ENCODE measurements around the gene JMJD7.
"Not testable (repeated sequence)": the region's sequence is repeated elsewhere in the genome, so short reads cannot be mapped to it uniquely, and the experiment has no call there.

JMJD7 gene

DNA sequence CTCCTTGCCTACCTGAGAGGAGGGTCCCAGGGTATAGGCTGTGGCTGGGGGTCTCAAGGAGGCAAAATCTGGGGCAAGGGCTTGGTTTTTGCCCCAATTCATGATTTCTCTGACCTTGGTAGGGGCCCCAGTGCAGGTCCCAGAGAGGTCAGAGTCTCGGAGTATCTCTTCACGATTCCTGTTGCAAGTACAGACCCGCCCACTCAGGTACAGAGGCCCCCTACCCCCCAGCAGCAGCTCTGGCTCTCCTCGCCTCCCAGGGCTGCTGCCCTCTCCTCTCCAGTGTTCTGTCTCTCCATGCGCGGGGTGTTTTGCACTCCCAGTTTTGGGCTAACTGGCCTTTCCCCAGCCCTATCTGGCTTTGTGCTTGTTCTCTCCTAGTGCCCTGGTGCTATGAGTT lies 5.4 kb upstream of the JMJD7 start:
- DNase-seq (ENCODE audit: low spot score): no peak

DNA sequence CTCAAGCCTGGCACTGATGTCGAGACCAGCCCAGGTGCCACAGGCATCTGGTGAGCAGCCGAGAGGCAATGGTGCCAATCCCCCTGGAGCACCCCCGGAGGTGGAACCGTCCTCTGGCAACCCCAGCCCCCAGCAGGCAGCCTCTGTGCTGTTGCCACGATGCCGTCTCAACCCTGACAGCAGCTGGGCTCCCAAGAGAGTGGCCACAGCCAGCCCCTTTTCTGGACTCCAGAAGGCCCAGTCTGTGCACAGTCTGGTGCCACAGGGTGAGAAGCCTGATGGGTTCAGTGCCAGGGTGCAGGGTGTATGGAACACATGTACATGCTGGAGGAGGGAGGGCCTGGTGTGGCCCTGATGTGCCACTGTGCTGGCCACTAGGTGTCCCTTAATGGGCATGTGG lies 4.9 kb upstream of the JMJD7 start:
- DNase-seq (ENCODE audit: low spot score): no peak

DNA sequence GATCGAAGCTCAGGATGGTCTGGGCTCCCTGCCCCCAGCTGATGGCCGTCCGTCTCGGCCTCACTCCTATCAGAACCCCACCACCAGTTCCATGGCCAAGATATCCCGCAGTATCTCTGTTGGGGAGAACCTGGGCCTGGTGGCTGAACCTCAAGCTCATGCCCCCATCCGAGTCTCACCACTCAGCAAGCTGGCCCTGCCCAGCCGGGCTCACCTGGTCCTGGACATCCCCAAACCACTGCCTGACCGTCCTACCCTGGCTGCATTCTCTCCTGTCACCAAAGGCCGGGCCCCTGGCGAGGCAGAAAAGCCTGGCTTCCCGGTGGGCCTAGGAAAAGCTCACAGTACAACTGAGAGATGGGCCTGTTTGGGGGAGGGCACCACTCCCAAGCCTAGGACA lies 4.4 kb upstream of the JMJD7 start:
- DNase-seq (ENCODE audit: low spot score): no peak

DNA sequence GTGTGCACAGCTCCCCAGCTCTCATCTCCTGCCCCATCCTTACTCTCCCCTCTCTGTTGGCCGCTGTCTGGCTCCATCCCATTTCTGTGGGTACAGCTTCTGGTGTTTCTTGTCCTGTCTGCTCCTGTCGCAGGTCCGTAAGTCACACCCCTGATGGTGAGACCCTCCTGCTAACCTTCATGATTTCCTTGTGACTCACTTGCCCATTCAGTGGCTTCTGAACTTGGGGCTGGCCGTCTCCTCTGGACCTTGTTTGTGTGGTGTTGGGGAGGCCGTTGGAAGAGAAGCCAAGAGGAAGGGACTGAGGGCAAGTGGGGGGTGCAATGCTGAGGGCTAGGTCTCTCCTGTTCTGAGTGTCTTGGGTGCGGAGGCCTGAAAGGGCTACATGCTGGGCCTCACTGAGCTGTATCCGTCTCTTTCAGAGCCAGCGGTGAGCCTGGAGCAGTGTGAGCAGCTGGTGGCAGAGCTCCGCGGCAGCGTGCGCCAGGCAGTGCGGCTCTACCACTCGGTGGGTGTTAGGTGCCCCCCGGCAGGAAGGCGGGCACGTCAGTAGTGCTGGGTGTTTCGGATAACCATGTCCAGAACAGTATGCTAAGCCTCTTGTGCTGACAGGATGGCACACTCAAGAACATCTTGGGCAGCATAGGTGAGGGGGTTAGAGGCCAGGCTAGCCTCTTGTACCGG lies 3.7 kb upstream of the JMJD7 start:
- DNase-seq (ENCODE audit: low spot score): no peak

DNA sequence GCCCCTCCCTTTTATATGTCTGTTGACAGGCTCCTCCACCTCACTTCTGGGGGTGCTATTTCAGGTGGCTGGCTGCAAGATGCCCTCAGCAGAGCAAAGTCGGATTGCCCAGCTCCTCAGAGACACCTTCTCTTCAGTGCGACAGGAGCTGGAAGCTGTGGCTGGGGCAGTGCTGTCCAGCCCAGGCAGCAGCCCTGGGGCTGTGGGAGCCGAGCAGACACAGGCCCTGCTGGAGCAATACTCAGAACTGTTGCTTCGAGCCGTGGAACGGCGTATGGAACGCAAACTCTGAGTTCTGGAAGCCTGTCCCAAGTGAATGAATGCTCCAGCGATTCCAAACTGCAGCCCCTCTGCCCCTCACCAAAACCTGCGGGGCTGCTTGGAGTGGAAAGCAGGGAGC lies 2.7 kb upstream of the JMJD7 start:
- DNase-seq (ENCODE audit: low spot score): no peak

DNA sequence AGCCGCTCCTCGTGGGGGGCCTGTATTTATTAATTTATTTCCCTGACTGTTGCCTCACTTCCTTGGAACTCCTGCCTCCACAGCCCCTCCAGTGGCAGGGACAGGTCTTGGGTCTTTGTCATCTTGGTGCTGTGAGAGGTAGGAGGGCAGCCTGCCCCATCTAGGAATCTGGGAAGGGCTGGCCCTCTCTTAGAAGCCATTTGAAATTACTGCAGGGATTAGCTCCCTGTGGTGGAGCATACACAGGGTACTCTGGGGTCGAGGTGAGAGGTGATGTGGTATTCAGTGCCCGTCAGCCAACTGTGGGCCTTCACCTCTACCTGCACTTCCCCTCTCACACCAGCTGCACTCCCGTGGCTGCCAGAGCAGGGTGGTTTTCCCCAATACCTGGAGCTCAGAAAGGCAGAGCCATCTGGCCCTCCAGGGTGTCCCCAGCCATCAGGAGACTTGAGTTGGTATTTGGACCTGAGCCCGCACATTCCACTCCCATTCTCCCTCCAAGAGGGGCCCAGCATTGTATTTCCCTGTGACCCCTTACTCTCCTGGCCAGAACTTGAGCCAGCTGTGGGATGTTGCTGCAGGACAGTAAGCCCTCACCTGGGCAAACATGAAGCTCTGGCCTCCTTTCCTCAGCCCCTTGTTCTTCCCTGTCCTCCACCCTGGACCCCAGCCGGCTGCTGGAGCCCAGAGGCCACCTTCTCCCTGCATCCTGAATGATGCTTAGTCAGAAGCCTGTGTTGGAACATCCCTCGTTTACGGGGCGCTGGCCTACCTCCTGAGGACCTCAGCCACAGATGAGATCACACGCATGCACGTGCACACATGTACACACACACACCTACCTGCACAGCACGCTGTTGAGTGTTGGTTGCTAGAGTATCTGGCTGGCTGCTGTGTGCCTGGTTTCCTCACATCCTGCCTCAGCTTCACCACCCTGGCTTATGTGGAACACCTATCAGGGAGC lies 2.0 kb upstream of the JMJD7 start:
- no peak for DNase-seq (ENCODE audit: low spot score)

DNA sequence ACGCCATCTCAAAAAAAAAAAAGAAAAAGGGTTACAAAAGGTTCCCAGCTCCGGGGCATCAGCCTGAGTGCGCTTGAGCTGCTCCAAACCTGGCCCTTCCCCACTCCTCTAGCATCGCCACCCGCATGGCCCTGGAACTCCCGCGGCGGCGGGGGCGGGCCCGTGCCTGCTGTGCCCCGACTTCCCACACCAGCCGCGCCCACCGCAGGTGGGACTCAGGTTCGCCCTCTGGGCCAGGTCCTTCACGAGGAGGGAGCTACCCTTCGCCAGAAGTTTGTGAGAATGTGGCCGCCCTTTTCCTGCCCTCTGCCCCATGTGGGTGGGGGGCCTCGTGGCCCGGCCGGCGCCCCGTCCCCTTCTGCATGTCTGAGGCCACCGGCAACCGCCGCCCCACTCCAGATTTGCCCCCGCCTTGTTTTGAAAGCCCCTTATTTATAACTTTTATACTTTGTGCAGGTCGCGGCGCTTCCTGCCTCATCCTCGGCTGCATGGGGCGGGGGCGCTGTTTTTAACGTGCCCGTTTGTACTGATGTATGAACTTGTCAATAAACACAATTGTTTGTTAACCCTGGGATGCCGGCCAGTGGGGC lies 507 bp upstream of the JMJD7 start:
- DNase-seq (ENCODE audit: low spot score): peak; percentile 18

DNA sequence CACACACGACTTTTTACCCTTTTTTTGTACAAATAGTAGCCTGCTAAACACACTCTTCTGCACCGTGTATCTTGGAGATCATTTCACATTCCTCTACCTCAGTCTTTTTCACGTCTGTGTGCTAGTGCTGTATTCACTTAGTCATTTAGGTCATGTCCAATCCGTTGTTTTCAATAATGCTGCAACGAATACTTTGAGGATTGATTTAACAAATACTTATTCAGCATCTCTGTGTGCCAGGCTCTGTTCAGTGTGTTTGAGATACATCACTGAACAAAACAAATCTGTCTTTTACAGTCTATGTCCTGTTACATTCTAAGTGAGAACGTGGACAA lies 882 bp downstream of the JMJD7 start:
- peak; percentile 2 for DNase-seq (ENCODE audit: low spot score)

DNA sequence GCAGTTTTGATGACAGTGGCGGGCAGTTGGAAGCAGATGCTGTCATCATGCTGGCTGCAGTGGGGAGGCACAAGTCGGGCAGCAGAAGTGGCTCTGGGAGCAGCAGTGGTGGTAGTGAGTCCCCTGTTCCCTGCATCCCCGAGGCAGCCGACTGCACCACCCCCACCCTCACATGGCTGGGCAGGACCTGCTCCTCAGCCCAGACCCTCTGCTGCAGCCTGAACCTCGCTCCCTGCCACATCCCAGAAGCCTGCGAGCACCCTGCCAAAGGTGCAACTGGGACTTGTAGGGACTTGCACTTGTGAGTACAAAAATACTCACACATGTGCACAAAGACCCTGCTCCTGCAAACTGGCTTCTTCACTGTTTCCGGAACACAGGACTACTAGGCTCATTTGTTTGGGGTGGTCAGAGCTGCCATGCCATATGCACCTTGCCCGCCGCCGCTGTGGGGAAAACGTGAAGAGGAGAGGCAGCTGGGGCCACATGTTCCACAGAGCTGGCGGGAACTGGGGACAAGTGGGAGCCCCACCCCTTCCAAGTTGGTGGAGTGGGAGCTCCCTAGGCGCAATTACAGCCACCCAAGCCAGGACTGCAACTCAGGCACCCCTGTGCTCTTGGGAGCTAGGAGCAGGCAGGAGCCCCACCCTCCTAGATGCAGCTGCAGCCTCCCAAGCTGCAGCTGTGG lies 2.2 kb downstream of the JMJD7 start:
- no peak for DNase-seq (ENCODE audit: low spot score)

DNA sequence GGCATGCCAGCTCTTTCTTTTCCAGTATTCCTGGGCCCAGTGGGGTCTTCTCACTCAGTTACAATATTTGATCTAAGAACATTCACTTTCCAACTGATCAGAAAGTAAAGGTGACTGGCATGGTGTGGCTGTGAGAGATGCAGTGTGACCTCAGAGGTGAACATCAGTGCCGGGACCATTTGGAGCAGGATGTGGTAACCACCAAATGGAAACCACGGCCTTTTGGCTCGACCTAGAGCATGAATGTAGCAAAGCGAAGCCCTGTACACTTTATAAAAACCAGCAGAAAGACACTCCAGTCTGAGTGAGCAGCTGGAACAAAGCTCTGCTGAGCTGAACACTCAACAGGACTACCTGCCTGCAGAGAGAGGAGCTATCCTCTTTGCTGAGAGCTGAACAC lies 3.4 kb downstream of the JMJD7 start:
- not testable (repeated sequence) for DNase-seq (ENCODE audit: low spot score)

DNA sequence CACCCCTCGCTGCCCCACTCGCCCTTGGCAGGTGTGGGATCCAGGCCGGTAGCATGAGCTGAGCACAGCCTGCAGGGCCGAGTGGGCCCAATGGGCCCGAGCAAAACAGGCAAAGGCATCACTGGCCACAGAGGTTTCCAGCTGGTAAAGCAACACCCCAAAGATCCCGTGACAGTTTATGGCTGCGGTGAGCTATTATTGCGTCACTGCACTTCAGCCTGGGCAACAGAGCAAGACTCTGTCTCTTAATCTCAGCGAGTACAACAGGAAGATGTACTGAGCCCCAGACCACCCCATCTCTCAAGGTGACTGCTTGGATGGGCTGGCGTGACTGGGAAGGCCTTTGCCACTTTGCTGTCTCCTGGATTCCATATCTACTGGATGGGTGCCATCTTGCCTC lies 4.3 kb downstream of the JMJD7 start:
- no peak for DNase-seq (ENCODE audit: low spot score)

DNA sequence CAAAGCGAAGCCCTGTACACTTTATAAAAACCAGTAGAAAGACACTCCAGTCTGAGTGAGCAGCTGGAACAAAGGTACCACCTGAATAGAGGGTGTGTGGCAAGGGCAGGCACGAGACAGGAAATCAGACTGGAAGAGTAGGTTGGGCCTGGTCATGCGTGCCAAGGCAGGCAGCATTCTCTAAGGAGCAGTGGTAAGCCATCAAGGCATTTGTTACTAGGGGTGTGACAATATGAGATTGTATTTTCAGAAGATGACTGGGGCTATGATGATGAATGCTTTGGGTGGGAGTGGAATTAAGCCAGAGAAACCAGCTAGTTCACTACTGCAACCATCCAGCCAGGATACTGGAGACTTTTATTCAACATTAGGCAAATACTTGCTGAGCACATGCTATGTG lies 5.0 kb downstream of the JMJD7 start:
- DNase-seq (ENCODE audit: low spot score): no peak

DNA sequence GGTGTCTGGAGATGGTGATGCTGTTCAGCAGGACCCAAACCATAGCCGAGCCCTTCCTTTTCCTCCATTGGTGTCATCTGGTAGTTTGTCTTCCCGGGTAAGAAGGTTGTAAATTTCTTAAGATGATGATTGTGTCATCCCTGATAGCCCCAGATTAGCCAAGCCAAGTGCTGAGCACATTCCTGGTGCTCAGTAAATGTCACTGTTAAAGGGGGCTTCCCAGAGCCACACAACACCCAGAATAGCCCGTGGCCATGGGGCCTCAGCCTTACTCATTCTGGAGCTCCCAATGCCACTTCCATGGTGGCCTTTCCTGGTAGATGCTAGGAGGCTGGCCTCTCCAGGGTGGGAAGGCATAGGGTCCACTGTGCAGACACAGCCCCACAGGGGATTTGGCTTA lies 6.2 kb downstream of the JMJD7 start:
- DNase-seq (ENCODE audit: low spot score): no peak

DNA sequence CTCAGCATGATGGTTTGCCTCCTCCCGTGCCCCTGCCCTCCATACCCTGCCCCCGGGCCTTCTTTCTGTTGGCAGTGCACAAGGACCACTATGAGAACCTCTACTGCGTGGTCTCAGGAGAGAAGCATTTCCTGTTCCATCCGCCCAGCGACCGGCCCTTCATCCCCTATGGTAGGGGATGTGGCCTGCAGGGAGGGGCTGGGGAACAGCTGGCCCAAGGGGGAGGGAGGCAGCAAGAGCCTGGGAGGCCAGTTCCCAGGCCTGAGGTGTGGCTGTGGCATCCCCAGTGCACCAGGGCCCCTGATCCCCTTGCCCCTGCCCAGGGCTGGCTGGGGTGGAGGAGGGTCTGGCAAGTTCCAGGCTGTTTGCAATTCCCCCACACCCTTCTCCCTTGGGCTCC lies 8.2 kb downstream of the JMJD7 start:
- no peak for DNase-seq (ENCODE audit: low spot score)

DNA sequence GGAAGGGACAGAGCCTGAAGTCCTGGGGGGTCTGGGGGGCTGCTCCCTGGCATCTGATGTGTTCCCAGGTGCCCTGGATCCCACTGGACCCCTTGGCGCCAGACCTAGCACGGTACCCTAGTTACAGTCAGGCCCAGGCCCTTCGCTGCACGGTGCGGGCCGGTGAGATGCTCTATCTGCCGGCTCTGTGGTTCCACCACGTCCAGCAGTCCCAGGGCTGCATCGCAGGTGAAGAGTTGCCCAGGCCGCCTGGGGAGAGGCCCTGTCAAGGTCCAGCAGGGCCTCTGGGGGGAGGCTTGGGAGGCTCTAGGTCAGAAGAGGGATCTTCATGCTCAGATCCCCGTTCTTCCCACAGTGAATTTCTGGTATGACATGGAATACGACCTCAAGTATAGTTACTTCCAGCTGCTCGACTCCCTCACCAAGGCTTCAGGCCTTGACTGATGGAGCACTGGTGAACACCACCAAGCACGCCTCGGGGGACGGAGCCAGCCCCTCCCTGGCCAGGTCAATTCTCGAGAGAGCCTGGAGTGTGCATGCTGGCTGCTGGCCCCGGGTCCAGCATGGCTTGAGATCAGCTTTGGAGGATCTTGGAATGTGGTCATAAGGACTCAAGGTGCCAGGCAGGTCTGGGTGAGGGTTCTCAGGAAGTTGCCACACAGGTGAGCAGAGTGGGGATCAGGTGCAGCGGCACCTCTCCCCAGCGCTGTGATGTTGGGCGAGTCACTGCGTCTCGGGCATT lies 9.0 kb downstream of the JMJD7 start:
- DNase-seq (ENCODE audit: low spot score): no peak

DNA sequence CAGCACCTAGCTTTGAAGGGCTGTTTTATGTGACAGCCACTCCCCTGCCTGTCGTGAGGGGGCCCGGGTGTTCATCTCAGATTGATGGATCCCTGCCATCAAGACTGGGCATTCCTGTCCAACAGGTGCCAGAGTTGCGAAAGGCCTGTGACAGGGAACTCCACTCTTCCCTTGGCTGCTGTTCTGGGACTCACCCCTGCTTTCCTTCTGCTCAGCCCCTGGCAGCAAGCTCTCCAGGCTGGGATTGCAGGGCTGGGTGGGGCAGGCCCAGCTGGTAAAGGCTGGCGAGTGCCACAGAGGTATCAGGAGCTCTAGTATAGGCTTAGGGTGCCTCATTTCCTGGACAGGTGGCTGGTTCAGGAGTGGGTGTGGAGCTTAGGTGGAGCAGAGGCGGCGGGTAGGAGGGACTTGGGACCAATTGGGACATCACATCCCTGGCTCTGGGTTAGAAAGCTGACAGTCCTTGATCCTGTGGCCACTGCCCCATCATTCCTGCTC lies 10.6 kb downstream of the JMJD7 start, which contains the start of gene PLA2G4B:
TSS of gene PLA2G4B (plus strand) at position 448 of the 498 bp plus-strand sequence. CDS start 67 bp downstream, outside the sequence.
- peak; percentile 56 for DNase-seq (ENCODE audit: low spot score)

DNA sequence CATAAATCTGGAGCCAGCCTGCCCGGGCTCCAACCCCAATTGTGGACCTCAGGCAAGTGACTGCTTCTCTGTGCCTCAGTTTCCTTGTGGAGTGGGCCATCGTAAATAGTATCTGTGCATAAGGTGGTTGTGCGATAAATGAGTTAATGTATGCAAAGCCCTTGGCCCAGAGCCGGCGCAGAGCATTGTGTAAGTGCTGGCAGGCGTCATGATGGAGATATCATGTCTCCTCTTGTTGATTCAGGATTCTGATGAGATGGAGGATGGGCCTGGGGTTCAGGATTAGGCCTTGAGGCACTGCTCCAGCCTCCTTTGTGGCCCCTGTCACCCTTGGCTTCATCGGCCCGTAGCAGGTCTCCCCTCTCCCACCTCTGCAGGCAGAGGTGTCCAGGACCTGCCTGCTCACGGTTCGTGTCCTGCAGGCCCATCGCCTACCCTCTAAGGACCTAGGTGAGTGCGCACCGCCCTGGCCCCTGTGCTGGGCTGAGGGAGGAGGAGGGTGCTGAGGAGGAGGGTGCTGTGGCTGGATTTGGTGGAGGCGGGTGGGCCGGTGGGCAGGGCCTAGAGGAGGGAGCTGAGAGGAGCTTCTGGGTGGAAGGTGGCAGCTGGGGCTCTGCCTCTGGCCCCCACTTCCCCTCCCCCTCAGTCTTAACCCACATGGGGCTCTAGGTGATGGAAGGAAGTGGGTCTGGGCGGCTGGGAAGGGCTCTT lies 12.0 kb downstream of the JMJD7 start:
- DNase-seq (ENCODE audit: low spot score): no peak

DNA sequence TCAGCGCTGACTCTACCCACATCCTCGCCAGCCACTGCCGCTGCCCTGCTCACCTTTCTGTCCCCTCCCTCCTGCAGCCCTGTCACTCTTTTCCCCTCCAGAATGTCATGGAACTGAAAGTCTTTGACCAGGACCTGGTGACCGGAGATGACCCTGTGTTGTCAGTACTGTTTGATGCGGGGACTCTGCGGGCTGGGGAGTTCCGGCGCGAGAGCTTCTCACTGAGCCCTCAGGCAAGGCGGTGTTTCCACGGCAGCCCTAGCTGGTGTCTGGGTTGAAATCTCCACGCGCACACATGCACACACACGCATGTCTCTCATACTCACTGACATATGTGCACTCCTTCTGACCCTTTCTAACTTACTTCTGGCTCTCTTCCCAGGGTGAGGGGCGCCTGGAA lies 12.8 kb downstream of the JMJD7 start:
- no peak for DNase-seq (ENCODE audit: low spot score)

DNA sequence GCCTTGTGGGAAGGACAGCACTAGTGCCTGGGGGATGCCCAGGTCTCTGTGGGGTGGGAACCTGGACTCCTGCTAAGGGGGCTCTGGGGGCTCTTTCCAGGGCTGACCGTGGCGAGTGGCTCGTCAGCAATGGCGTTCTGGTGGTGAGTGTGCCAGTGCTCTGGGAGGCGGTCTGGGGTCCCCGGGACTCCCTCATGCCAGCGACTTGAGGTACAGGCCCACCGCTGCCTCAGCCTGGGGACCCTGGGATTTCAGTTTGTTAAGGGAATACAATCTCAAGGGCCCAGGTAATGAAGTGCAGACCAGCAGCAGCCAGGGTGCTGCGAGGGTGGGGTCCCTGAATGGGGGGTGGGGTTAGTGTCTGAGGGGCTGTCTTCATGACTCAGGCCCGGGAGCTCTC lies 13.2 kb downstream of the JMJD7 start:
- DNase-seq (ENCODE audit: low spot score): no peak

DNA sequence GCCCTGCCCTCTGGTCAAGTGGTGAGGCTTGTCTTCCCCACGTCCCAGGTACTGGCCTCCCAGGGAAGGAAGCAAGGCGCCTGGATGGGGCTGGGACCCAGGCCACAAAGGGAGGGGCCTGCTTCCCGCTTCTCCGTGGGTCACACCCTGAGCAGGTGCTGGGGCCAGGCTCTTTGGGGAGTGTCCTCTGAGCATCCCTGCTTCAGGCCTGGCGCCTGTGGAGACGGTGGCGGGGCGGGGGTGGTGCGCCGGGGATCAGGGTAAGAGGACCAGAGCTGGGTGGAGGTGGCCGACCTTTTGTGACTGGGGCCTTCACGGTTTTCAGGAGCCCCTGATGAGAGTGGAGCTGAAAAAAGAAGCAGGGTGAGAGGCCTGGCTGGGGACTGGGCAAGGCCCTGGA lies 14.3 kb downstream of the JMJD7 start:
- no peak for DNase-seq (ENCODE audit: low spot score)

DNA sequence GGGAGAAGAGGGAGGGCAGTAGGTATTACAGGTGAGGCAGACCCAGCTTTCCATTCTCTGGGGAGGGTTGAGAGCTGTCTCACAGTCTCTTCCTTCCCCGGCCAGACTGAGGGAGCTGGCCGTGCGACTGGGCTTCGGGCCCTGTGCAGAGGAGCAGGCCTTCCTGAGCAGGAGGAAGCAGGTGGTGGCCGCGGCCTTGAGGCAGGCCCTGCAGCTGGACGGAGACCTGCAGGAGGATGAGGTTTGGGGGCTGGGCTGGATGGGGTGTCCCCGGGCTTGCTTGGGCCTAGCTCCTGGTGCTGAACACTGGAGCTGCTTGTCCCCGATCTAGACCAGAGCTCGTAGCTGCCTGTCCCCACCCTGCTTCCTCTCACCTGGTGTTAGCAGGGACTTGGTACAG lies 15.7 kb downstream of the JMJD7 start:
- DNase-seq (ENCODE audit: low spot score): no peak

Measured in LoVo (cell line).